ENCODE data around the gene ERCC8. TPM values are rescaled to one million over a fixed set of nuclear protein-coding genes. Genes with fewer than 3 reads are reported as not detected.

Gene ERCC8
- total and polyA plus RNA-seq, 10 of the 15 experiments (the other 5 are each of a cell fraction or from before 2014, with no cell fraction given) = 10.4 to 31.2 (median 16.4) TPM

DNA sequence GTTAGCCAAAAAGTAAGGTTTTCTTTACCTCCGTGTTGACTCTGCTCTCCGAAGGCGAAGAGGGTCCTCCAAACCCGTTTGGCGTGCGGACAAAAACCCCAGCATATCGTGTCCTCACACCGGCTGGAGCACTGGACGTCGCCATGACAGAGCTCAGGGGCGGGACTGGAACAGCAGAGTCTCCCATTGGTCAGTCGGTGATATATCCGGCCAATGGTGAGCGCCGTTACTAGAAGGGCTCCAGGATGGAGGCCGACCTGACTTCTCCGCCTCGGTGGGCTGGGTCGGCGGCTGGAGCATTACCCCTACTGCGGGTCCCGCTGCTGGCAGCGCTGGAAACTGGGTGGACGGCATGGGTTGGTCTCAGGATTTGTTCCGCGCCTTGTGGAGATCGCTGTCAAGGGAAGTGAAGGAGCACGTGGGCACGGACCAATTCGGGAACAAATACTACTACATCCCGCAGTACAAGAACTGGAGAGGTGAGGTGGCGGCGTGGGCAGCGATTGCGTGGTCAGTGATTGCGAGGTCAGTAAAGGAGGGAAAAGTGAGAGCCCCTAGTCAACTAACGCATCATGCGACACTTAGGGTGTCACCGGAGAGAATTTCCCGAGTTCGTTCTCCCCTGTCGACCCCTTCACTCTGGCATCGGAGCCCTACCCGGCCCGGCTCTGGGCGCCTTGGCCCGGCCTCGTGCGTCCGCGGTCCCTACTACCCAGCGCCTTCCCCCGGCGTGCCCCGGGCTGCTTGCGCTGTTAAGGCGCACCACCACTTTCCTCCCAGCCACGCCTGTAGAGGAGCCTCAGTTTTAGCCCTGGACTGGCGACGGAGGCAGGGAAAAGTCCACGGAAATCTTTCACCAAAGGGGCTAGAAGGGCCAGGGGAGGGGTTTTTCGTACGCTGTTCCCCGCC lies at the start of gene ERCC8, which contains the start of gene NDUFAF2 (continued):
- TF ChIP-seq, protein P1, sequence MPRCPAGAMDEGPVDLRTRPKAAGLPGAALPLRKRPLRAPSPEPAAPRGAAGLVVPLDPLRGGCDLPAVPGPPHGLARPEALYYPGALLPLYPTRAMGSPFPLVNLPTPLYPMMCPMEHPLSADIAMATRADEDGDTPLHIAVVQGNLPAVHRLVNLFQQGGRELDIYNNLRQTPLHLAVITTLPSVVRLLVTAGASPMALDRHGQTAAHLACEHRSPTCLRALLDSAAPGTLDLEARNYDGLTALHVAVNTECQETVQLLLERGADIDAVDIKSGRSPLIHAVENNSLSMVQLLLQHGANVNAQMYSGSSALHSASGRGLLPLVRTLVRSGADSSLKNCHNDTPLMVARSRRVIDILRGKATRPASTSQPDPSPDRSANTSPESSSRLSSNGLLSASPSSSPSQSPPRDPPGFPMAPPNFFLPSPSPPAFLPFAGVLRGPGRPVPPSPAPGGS (IDR thresholded peaks at IDR 0.05; ENCODE audit: borderline replicate concordance, insufficient read depth, low read depth, low read length, poor library complexity, severe bottlenecking) = no peak
- TF ChIP-seq JUNB (IDR thresholded peaks at IDR 0.05) (no peak), IKZF2 (IDR thresholded peaks at IDR 0.05) (0 out of 4 replicates have a peak, but pooled peaks of 1 of the 2 experiments have one; percentile 23), TAF1 (IDR thresholded peaks at IDR 0.05; ENCODE audit: borderline replicate concordance, low read depth, low read length) (peak; percentile 55; the same call in 1 of the 2 replicates), BMI1 (IDR thresholded peaks at IDR 0.05; ENCODE audit: borderline replicate concordance) (no peak), RUNX3 (IDR thresholded peaks at IDR 0.05; ENCODE audit: low read length) (peak; percentile 25; the same call in 1 of the 2 replicates), HDAC6 (IDR thresholded peaks at IDR 0.05; ENCODE audit: unreplicated experiment) (peak; percentile 64), CBFB (IDR thresholded peaks at IDR 0.05; ENCODE audit: low read depth) (no peak), GATAD2B (conservative IDR thresholded peaks at IDR 0.05; ENCODE audit: low read depth) (peak; percentile 53; the same call in 1 of the 2 replicates), NR2C2 (IDR thresholded peaks at IDR 0.05; ENCODE audit: borderline replicate concordance, control insufficient read depth, insufficient read length, low read depth) (no peak), LARP7 (IDR thresholded peaks at IDR 0.05) (peak; percentile 48; the same call in 1 of the 2 replicates), EED (IDR thresholded peaks at IDR 0.05; ENCODE audit: low read depth) (peak; percentile 30; the same call in 1 of the 2 replicates), STAT3 (IDR thresholded peaks at IDR 0.05; ENCODE audit: low read depth, low read length) (no peak)
- TF ChIP-seq, protein P2, sequence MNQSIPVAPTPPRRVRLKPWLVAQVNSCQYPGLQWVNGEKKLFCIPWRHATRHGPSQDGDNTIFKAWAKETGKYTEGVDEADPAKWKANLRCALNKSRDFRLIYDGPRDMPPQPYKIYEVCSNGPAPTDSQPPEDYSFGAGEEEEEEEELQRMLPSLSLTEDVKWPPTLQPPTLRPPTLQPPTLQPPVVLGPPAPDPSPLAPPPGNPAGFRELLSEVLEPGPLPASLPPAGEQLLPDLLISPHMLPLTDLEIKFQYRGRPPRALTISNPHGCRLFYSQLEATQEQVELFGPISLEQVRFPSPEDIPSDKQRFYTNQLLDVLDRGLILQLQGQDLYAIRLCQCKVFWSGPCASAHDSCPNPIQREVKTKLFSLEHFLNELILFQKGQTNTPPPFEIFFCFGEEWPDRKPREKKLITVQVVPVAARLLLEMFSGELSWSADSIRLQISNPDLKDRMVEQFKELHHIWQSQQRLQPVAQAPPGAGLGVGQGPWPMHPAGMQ (IDR thresholded peaks at IDR 0.05; ENCODE audit: borderline replicate concordance) = no peak
- TF ChIP-seq, protein P3, sequence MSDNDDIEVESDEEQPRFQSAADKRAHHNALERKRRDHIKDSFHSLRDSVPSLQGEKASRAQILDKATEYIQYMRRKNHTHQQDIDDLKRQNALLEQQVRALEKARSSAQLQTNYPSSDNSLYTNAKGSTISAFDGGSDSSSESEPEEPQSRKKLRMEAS (IDR thresholded peaks at IDR 0.05; ENCODE audit: low read depth, low read length) = peak; percentile 69
- TF ChIP-seq, protein P4, sequence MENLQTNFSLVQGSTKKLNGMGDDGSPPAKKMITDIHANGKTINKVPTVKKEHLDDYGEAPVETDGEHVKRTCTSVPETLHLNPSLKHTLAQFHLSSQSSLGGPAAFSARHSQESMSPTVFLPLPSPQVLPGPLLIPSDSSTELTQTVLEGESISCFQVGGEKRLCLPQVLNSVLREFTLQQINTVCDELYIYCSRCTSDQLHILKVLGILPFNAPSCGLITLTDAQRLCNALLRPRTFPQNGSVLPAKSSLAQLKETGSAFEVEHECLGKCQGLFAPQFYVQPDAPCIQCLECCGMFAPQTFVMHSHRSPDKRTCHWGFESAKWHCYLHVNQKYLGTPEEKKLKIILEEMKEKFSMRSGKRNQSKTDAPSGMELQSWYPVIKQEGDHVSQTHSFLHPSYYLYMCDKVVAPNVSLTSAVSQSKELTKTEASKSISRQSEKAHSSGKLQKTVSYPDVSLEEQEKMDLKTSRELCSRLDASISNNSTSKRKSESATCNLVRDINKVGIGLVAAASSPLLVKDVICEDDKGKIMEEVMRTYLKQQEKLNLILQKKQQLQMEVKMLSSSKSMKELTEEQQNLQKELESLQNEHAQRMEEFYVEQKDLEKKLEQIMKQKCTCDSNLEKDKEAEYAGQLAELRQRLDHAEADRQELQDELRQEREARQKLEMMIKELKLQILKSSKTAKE (IDR thresholded peaks at IDR 0.05; ENCODE audit: low read depth, poor library complexity, severe bottlenecking) = no peak
- TF ChIP-seq, protein P5, sequence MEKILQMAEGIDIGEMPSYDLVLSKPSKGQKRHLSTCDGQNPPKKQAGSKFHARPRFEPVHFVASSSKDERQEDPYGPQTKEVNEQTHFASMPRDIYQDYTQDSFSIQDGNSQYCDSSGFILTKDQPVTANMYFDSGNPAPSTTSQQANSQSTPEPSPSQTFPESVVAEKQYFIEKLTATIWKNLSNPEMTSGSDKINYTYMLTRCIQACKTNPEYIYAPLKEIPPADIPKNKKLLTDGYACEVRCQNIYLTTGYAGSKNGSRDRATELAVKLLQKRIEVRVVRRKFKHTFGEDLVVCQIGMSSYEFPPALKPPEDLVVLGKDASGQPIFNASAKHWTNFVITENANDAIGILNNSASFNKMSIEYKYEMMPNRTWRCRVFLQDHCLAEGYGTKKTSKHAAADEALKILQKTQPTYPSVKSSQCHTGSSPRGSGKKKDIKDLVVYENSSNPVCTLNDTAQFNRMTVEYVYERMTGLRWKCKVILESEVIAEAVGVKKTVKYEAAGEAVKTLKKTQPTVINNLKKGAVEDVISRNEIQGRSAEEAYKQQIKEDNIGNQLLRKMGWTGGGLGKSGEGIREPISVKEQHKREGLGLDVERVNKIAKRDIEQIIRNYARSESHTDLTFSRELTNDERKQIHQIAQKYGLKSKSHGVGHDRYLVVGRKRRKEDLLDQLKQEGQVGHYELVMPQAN (conservative IDR thresholded peaks at IDR 0.05) = peak; percentile 55
- TF ChIP-seq, protein P6, sequence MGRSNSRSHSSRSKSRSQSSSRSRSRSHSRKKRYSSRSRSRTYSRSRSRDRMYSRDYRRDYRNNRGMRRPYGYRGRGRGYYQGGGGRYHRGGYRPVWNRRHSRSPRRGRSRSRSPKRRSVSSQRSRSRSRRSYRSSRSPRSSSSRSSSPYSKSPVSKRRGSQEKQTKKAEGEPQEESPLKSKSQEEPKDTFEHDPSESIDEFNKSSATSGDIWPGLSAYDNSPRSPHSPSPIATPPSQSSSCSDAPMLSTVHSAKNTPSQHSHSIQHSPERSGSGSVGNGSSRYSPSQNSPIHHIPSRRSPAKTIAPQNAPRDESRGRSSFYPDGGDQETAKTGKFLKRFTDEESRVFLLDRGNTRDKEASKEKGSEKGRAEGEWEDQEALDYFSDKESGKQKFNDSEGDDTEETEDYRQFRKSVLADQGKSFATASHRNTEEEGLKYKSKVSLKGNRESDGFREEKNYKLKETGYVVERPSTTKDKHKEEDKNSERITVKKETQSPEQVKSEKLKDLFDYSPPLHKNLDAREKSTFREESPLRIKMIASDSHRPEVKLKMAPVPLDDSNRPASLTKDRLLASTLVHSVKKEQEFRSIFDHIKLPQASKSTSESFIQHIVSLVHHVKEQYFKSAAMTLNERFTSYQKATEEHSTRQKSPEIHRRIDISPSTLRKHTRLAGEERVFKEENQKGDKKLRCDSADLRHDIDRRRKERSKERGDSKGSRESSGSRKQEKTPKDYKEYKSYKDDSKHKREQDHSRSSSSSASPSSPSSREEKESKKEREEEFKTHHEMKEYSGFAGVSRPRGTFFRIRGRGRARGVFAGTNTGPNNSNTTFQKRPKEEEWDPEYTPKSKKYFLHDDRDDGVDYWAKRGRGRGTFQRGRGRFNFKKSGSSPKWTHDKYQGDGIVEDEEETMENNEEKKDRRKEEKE (IDR thresholded peaks at IDR 0.05) = no peak
